NCI-H526 treated with DMSO at 0.1 percent for 48 hours (cell line): ENCODE data around the gene CDC14A.
A peak's percentile ranks its signal among the peaks of the same experiment; 100 is the strongest.

Experiments
- DNase-seq: peaks from one replicate; lab custom pipeline; 2025; lab: John Stamatoyannopoulos, UW

The CDC14A gene

DNA sequence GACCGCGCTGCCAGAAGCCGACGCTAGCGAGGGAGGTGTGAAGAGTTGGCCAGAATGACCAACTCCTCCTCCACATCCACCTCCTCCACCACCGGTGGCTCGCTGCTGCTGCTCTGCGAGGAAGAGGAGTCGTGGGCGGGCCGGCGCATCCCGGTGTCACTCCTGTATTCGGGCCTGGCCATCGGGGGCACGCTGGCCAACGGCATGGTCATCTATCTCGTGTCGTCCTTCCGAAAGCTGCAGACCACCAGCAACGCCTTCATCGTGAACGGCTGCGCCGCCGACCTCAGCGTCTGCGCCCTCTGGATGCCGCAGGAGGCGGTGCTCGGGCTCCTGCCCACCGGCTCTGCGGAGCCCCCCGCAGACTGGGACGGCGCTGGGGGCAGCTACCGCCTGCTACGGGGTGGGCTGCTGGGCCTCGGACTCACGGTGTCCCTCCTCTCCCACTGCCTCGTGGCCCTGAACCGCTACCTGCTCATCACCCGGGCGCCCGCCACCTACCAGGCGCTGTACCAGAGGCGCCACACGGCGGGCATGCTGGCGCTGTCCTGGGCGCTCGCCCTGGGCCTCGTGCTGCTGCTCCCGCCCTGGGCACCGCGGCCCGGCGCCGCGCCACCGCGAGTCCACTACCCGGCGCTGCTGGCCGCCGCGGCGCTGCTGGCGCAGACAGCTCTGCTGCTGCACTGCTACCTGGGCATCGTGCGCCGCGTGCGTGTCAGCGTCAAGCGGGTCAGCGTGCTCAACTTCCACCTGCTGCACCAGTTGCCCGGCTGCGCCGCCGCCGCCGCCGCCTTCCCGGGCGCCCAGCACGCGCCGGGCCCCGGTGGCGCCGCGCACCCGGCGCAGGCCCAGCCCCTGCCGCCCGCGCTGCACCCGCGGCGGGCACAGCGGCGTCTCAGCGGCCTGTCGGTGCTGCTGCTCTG is 186.9 kb downstream of the CDC14A start:
- DNase-seq = peak; percentile 20

DNA sequence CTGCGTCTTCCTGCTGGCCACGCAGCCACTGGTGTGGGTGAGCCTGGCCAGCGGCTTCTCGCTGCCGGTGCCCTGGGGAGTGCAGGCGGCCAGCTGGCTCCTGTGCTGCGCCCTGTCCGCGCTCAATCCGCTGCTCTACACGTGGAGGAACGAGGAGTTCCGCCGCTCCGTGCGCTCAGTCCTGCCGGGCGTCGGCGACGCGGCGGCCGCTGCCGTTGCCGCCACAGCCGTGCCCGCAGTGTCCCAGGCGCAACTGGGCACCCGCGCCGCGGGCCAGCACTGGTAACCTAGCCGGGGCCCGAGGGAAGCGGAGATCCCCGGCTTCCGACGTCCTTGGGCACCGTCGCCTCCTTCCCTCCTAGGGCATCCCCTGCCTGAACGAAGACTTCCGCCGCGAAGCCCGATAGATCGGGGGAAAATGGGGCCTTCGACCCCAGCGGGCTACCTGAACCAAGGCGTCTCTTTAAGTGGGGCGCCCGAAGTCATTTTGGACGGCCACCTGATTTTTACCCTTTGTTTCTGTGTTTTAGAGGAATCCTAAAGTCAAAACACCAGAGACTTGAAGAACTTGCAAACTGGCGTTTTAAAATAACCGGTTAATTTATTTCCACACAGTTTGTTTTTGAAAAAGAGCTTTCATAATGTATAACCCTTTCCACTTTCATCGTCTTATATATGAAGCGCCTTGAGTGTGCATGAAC is 187.7 kb downstream of the CDC14A start:
- DNase-seq = no peak

DNA sequence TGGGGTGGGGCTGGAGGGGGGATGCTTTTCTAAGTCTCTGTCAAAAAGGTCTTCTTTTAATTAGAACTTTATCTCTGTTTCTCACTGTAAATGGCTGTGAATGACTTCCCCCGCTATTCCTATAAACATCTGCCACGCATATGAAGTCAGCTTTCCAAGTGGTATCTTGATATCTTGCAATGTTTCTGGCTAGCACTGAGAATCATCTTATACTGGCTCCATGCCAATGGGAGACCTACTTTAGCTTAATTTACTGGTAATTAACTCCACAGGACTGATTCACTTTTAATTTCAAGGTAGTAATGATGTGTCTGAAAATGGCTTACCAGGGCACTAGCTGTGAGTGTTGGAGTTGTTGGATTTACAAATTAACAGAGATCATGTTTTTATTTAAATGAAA is 190.0 kb downstream of the CDC14A start:
- DNase-seq = no peak

DNA sequence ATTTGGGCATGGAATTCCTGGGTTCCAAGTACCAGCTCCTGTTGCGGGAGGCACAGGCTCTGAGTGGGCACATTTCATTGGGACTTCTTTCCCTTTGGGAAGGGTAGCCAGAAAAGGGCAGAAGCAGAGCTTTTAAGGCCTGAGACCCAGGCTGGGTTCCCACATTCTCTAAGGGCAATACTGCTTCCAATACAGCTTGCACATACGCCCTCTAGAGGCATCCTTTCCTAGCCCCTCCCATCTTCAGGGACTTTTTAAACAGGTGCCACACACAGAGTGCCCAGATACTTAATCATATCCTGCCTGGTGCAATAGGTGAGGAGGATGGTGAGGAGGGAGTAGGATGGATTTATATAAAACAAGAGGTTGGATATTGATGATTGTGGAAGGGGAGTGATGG is 191.3 kb downstream of the CDC14A start:
- DNase-seq = no peak

DNA sequence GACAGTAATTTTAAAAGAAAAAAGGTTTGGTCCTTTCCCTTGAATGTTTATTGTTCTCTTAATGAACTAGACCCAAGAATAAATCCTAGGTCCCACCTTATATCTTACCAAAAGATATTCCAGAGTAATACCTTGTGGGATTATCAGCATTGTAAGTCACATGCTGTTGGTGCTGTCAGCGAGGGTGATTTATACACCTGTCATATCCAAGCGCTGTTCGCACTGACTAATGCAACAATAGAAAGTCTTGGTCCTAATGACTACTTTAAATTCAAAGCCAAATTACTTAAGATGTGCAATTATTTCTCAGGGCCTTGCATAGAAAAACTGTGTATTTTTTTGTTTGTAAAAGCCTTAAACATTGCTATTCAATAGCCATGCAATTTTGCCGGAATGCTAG is 192.5 kb downstream of the CDC14A start:
- DNase-seq = no peak

DNA sequence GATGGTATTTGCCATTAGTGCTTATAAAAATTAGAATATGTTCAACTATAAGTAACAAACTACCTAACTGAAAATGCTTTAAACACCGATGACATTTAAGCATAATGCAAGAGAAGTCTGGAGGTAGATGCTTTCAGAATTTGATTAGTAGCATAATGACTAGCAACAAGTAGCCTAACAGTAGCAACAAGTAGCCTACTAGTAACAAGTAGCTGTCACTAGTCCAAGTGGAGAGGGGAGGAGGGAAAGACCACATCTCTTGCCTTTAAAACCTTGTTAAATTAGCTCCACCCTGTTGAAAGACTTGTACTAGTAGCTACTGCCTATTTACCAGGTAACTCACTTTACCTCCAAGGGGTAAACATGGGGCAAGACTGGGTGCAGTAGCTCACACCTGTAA is 193.5 kb downstream of the CDC14A start:
- no peak for DNase-seq

DNA sequence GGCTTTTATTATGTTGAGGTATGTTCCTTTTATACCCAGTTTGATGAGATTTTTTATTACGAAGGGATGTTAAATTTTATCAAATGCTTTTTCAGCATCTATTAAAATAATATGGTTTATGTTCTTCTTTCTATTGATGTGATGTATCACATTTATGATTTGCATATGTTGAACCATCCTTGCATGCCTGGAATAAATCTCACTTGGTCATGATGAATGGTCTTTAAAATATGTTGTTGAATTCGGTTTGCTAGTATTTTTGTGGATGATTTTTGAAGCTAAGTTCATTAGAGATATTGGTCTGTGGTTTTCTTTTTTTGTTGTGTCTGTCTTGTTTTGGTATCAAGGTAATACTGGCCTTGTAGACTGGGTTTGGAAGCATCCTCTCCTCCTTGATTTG is 199.7 kb downstream of the CDC14A start:
- no peak for DNase-seq

DNA sequence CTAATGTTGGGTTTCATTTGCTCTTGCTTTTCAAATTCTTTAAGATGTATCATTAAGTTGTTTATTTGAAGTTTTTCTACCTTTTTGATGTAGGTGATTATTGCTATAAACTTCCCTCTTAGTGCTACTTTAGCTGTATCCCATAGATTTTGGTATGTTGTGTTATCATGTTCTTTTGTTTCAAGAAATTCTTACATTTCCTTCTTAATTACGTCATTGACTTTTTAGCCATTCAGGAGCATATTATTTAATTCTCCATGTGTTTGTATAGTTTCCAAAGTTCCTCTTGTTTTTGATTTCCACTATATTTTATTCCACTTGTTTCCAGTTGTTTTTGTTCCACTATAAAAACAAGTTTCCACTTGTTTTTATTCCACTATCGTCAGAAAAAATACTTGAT is 200.6 kb downstream of the CDC14A start:
- no peak for DNase-seq

DNA sequence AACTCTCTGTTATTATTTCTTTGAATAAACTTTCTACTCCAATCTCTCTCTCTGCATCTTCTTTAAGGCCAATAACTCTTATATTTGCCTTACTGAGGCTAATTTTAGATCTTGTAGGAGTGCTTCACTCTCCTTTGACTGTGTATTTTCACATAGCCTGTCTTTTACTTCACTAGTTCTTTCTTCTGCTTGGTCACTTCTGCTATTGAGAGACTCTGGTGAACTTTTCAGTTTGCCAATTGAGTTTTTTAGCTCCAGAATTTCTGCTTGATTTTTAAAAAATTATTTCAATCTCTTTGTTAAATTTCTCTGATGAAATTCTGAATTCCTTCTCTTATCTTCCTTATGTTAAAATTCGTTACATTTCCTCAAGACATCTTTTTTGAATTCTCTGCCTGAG is 203.9 kb downstream of the CDC14A start:
- no peak for DNase-seq

DNA sequence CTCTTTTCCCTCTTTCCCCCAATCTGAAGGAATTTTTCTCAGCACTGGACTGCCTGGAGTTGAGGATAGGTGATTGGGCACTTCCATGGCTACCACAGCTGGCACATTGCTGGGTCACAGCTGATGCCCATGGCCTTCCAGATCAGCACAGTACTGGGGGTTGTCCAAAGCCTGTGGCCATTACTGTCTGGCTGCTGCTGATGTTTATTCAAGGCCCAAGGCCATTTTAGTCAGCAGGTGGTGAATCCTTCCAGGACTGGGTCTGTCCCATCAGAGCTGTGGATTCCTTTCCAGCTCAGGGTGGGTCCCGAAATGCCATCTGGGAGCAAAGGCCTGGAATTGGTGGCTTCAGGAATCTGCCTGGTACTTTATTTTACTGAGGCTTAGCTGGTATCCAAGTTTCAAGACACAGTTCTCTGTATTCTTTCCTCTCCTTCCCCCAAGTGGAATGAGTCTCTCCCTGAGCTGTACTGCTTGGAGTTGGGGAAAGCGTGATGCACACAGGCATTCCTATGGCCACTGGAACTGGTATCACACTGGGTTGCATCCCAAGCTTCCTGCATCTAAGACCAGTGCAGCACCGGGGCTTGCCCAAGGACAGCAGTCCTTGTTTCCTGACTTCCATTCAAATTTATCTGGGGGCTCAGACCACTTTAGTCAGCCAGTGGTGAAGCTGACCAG is 204.8 kb downstream of the CDC14A start:
- DNase-seq = no peak

DNA sequence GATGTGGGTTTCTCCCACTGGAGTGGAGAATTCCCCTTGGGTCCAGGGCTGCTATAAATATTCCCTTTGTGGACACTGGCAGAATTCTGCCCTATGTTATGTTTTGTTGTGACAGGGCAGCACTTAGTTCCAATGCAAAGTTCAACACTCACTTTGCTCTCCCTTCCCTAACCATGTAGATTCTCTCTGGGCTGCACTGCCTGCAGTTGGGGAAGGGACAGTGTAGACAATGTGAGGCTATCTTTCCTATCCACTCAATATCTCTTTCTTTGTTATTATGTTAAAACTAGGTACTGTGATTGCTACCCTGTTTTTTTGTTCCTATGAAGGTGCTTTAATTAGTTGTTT is 205.3 kb downstream of the CDC14A start:
- no peak for DNase-seq

DNA sequence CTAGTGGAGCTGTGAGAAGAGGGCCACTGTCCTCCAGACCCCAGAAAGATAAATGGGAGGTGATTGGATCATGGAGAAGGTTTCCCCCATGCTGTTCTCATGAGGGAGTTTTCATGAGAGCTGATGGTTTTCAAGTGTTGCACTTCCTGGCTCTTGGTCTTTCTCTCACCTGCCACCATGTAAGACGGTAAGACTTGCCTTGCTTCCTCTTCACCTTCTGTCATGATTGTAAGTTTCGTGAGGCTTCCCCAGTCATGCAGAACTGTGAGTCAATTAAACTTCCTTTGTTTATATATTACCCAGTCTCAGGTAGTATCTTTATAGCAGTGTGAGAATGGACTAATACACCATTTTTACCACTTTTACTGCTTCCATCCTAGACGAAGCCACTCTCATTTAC is 213.2 kb downstream of the CDC14A start:
- no peak for DNase-seq

DNA sequence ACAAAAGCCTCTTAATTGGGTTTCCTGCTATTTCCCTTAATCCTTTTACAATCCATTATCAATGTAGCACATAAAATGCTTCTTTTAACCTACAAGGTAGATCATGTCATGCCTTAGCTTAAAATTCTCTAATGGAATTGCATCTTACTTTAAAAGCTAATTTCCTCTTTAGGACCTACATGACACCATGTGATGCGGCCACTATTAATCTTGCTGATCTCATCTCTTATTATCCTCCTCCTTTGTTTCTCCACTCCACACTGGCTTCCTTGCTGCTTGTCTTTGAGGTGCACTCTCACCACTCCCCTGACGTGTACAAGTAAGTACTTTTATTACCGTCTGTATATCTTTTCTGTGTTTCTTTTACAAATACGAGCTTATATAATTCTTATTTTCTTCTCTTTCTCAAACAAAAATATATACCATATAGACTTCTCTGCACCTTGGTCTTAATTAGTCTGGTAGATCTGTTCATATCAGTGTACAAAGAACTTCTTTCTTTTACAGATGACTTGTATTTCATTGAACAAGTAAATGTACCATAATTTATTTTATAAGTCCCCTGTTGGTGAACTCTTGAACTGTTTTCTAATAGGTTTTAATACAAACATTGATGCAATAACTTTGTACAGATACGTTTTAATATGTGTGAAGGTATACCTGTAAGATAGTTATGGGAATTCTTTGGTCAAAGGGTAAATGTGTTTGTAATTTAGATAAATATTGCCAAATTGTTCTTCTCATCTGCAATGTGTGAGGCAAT is 213.8 kb downstream of the CDC14A start:
- DNase-seq = no peak

DNA sequence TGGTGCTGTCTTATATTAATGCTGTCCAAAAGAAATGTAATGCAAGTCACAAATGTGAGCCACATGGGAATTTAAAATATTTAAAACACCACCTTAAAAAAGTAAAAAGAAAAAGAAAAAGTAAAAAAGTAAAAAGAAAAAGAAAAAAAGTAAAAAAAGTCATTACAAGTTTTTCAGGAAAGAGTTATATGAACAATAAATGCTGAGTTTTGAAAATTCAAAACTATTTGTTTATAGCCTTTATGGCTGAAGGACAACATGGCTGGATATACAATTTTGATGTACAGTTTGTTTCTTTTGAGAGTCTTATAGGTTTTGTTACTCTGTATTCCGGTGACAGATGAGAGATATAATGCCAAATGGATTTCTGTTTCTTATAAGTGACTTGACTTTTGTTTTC is 214.8 kb downstream of the CDC14A start:
- DNase-seq = no peak
